WERI-Rb-1 (cell line): Measurements from ENCODE around the gene ECHS1.
"Not testable (repeated sequence)": the region's sequence is repeated elsewhere in the genome, so short reads cannot be mapped to it uniquely, and the experiment has no call there.

Experiments used
- DNase-seq: peaks from one replicate; pipeline ENCODE4 v3.0.0-alpha.2; 2020
- H3K27ac ChIP-seq: fragments of 250-450 bp; sonication (Bioruptor Pico); 2 replicates; pipeline ENCODE4 v1.5.1; 2020; ENCODE audit warnings: mild to moderate bottlenecking, moderate library complexity
- H3K27me3 ChIP-seq: fragments of 250-450 bp; sonication (Bioruptor Pico); 2 replicates; pipeline ENCODE4 v1.5.1; 2021; ENCODE audit warnings: mild to moderate bottlenecking, low read depth, moderate library complexity; ENCODE audit not compliant: insufficient read depth, severe bottlenecking
- H3K36me3 ChIP-seq: fragments of 250-450 bp; sonication (Bioruptor Pico); 2 replicates; pipeline ENCODE4 v1.5.1; 2020; ENCODE audit warnings: mild to moderate bottlenecking, moderate library complexity
- H3K4me3 ChIP-seq: 2 replicates; pipeline ENCODE4 v1.5.1; 2011; ENCODE audit warnings: low read depth, mild to moderate bottlenecking, control low read depth, low read length
- H3K9me3 ChIP-seq: fragments of 250-450 bp; sonication (Bioruptor Pico); 2 replicates; pipeline ENCODE4 v1.5.1; 2021; ENCODE audit warnings: mild to moderate bottlenecking, moderate library complexity; ENCODE audit not compliant: severe bottlenecking
- TF ChIP-seq, protein P1 (sequence below): IDR thresholded peaks from 2 replicates; pipeline ENCODE4 v1.5.1; 2011; ENCODE audit warnings: low read depth, mild to moderate bottlenecking, control low read depth, inconsistent platforms, low read length

ECHS1 gene

DNA sequence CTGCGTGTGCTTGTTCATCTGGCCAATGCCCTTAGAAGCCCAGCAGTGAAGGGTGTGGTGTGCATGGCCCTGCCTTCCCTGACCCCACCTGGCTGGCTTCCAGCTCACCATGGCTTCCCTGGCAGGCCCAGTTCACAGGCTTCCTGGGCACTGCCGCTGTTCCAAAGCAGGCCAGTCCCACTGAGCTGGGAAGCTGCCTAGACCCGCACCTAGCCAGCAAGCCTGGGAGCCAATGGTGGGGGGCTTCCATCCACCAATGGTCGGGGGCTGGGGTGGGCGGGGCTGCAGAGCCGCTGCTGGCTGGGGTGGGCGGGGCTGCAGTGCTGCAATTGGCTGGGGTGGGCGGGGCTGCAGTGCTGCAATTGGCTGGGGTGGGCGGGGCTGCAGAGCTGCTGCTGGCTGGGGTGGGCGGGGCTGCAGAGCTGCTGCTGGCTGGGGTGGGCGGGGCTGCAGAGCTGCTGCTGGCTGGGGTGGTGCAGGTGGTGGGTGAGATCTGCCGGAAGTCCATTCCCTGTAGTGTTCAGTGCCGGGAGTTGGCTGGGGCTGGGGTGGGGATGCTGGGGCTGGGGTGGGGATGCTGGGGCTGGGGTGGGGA, 48.9 kb downstream of the ECHS1 start:
- H3K36me3 ChIP-seq: no peaks in the 10 kb centered on the region
- peaks cover 8% of the 10 kb centered on the region for H3K9me3 ChIP-seq
- no peak overlapping the region; the same call in 1 of the 2 replicates for H3K27ac ChIP-seq
- no peaks in the 10 kb centered on the region for H3K27me3 ChIP-seq
- DNase-seq: peak; percentile 93
- TF ChIP-seq, protein P1, sequence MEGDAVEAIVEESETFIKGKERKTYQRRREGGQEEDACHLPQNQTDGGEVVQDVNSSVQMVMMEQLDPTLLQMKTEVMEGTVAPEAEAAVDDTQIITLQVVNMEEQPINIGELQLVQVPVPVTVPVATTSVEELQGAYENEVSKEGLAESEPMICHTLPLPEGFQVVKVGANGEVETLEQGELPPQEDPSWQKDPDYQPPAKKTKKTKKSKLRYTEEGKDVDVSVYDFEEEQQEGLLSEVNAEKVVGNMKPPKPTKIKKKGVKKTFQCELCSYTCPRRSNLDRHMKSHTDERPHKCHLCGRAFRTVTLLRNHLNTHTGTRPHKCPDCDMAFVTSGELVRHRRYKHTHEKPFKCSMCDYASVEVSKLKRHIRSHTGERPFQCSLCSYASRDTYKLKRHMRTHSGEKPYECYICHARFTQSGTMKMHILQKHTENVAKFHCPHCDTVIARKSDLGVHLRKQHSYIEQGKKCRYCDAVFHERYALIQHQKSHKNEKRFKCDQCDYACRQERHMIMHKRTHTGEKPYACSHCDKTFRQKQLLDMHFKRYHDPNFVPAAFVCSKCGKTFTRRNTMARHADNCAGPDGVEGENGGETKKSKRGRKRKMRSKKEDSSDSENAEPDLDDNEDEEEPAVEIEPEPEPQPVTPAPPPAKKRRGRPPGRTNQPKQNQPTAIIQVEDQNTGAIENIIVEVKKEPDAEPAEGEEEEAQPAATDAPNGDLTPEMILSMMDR: no peak
- peak overlapping the region; percentile 40 for H3K4me3 ChIP-seq

DNA sequence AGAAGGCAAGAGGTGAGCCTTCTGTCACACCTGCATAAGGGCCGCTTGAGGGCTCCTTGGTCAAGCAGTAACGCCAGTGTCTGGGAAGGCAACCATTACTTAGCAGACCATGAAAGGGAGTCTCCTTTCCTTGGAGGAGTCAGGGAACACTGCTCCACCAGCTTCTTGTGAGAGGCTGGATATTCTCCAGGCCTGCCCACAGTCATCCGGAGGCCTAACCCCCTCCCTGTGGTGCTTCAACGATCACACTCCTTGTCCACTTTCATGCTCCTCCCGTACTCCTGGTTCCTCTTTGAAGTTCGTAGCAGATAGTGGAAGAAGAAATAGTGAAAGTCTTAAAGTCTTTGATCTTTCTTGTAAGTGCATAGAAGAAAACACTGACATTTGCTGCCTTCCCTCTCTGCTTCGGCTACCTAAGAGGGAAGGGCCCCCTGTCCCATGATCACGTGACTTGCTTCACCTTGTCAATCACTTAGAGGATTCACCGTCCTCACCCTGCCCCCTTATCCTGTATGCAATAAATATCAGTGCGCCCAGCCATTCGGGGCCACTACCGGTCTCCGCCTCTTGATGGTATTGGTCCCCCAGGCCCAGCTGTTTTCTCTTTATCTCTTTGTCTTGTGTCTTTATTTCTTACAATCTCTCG, 51.0 kb downstream of the ECHS1 start:
- DNase-seq, H3K36me3 ChIP-seq, H3K27me3 ChIP-seq, H3K4me3 ChIP-seq, H3K27ac ChIP-seq, H3K9me3 ChIP-seq: not testable (repeated sequence)

DNA sequence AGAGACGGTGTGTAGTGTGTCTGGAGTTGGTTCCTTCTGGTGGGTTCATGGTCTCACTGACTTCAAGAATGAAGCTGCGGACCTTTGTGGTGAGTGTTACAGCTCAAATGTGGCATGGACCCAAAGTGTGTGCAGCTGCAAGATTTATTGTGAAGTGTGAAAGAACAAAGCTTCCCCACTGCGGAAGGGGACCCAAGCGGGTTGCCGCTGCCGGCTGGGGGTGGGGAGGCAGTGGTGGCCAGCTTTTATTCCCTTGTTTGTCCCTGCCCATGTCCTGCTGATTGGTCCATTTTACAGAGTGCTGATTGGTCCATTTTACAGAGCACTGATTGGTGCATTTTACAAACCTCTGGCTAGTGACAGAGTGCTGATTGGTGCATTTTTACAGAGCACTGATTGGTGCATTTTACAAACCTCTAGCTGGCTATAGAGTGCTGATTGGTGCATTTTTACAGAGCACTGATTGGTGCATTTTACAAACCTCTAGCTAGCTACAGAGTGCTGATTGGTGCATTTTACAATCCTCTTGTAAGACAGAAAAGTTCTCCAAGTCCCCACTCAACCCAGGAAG, 52.2 kb downstream of the ECHS1 start:
- not testable (repeated sequence) for H3K36me3 ChIP-seq, H3K9me3 ChIP-seq, H3K27me3 ChIP-seq, H3K4me3 ChIP-seq, DNase-seq, H3K27ac ChIP-seq

DNA sequence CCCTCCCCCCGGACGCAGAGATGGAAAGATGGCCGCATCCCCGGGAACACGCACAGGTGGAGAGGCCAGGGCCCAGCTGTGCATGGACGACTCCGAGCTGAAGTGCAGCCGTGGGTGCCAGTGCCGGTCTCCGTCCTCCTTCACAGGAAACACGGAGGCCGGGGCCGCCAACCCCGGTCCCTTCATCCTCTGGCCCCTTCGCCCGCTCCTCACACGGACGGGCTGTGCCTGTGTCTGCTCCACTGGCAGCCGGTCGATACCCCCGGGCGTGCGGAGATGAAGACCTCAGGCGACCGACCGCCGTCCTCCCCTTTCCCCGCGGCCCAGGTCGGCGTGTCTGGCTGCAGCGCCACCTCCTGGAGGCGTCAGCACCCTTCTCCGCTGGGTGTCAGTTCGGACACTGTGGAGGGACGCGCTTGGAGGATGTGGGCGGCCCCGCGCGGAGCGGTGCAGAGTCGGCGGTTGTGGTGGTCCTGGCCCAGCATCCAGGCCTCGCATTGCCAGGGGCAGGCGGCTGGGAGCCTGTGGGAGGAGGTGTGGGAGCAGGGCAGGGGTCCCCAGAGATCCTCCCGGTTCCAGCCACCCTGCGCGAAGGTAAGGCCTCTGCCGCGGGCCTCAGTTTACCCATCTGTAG, 54.5 kb downstream of the ECHS1 start:
- peak overlapping the region; percentile 82 for H3K27ac ChIP-seq
- peak; percentile 91 for DNase-seq
- H3K9me3 ChIP-seq: peaks cover 8% of the 10 kb centered on the region
- H3K36me3 ChIP-seq: peaks cover 4% of the 10 kb centered on the region; the same call in 1 of the 2 replicates
- TF ChIP-seq, protein P1: peak; percentile 96
- no peaks in the 10 kb centered on the region for H3K27me3 ChIP-seq
- peak overlapping the region; percentile 65 for H3K4me3 ChIP-seq

DNA sequence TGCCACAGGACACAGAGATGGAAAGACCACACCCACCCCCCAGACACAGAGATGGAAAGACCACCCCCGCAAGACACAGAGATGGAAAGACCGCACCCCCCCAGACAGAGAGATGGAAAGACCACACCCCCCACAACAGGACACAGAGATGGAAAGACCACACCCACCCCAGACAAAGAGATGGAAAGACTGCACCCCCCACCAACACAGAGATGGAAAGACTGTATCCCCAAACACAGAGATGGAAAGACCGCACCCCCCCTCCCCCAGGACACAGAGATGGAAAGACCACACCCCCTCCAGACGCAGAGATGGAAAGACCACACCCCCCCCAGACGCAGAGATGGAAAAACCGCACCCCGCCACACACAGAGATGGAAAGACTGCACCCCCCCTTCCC, 56.4 kb downstream of the ECHS1 start:
- H3K27ac ChIP-seq: no peak overlapping the region
- DNase-seq: no peak
- TF ChIP-seq, protein P1: no peak
- peaks cover 8% of the 10 kb centered on the region for H3K9me3 ChIP-seq
- H3K27me3 ChIP-seq: no peaks in the 10 kb centered on the region
- H3K4me3 ChIP-seq: no peak overlapping the region
- H3K36me3 ChIP-seq: peaks cover 10% of the 10 kb centered on the region

DNA sequence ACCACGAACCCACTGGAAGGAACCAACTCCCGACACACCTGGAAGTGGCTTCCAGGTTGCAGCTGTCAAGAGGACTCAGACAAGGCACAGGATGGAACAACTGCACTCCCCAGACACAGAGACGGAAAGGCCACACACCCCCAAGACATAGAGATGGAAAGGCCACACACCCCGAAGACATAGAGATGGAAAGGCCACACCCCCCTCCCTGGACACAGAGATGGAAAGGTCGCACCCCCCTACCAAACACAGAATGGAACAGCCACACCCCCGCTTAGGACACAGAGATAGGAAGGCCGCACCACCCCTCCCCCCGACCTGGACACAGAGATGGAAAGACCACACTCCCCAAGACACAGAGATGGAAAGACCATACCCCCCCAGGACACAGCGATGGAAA, 56.9 kb downstream of the ECHS1 start:
- H3K4me3 ChIP-seq: no peak overlapping the region
- peaks cover 7% of the 10 kb centered on the region for H3K9me3 ChIP-seq
- TF ChIP-seq, protein P1: no peak
- no peaks in the 10 kb centered on the region for H3K27me3 ChIP-seq
- peaks cover 14% of the 10 kb centered on the region for H3K36me3 ChIP-seq
- H3K27ac ChIP-seq: no peak overlapping the region
- DNase-seq: no peak
